COLO668 (cell line): ENCODE data around the gene ZBED1.
"Not testable (repeated sequence)": the region's sequence is repeated elsewhere in the genome, so short reads cannot be mapped to it uniquely, and the experiment has no call there.

ENCODE experiments used
- DNase-seq: peaks from one replicate; lab custom pipeline; 2025; ENCODE audit not compliant: unreplicated experiment; lab: John Stamatoyannopoulos, UW

ZBED1 gene

GRCh38 chrX:2520539-2520938 is 19.8 kb upstream of the ZBED1 start:
- DNase-seq = no peak

GRCh38 chrX:2519638-2520037 is 18.9 kb upstream of the ZBED1 start:
- not testable (repeated sequence) for DNase-seq

GRCh38 chrX:2517055-2517454 is 16.3 kb upstream of the ZBED1 start:
- DNase-seq = no peak

GRCh38 chrX:2516623-2517022 is 15.8 kb upstream of the ZBED1 start:
- no peak for DNase-seq

- DNase-seq = no peak
Measured at GRCh38 chrX:2514131-2514530, 13.4 kb upstream of the ZBED1 start.

- DNase-seq = no peak
Measured at GRCh38 chrX:2513121-2513664, 12.4 kb upstream of the ZBED1 start.

GRCh38 chrX:2512501-2512900 is 11.7 kb upstream of the ZBED1 start:
- DNase-seq = no peak

GRCh38 chrX:2511326-2511725 is 10.6 kb upstream of the ZBED1 start:
- DNase-seq = no peak

GRCh38 chrX:2508648-2509335 is 8.0 kb upstream of the ZBED1 start:
- no peak for DNase-seq

- no peak for DNase-seq
Measured at GRCh38 chrX:2507904-2508627, 7.3 kb upstream of the ZBED1 start.

GRCh38 chrX:2507196-2507595 is 6.4 kb upstream of the ZBED1 start:
- no peak for DNase-seq

GRCh38 chrX:2505341-2505740 is 4.6 kb upstream of the ZBED1 start:
- not testable (repeated sequence) for DNase-seq

- no peak for DNase-seq
Measured at GRCh38 chrX:2504706-2505332, 4.0 kb upstream of the ZBED1 start.

GRCh38 chrX:2503591-2504500 is 3.1 kb upstream of the ZBED1 start:
- DNase-seq = no peak

GRCh38 chrX:2502668-2503519 is 2.1 kb upstream of the ZBED1 start:
- no peak for DNase-seq

GRCh38 chrX:2502120-2502667 is 1.4 kb upstream of the ZBED1 start:
- no peak for DNase-seq

- no peak for DNase-seq
Measured at GRCh38 chrX:2501559-2502102, 855 bp upstream of the ZBED1 start.

- no peak for DNase-seq
Measured at GRCh38 chrX:2500091-2500802, 529 bp downstream of the ZBED1 start.

- DNase-seq = no peak
Measured at GRCh38 chrX:2499507-2499906, 1.3 kb downstream of the ZBED1 start.
